Vagina (tissue), 2 donors: Measurements from ENCODE around the gene MRAS.

Experiments
- POLR2A ChIP-seq, 2 donors: fragments of 450-650 bp; IDR thresholded peaks; one replicate each; pipeline ENCODE4 v1.6.1; 2017; ENCODE audit warnings: antibody characterized with exemption in 2 of 2, mild to moderate bottlenecking in 2 of 2, moderate library complexity in 2 of 2
- POLR2AphosphoS5 ChIP-seq, 2 donors: sonication (generic); formaldehyde crosslinking; IDR thresholded peaks; one replicate each; pipeline ENCODE4 v1.9.0; 2017; ENCODE audit warnings: antibody characterized with exemption in 2 of 2, mild to moderate bottlenecking in 2 of 2, low read depth in 1 of 2; ENCODE audit not compliant: insufficient read depth in 1 of 2

DNA sequence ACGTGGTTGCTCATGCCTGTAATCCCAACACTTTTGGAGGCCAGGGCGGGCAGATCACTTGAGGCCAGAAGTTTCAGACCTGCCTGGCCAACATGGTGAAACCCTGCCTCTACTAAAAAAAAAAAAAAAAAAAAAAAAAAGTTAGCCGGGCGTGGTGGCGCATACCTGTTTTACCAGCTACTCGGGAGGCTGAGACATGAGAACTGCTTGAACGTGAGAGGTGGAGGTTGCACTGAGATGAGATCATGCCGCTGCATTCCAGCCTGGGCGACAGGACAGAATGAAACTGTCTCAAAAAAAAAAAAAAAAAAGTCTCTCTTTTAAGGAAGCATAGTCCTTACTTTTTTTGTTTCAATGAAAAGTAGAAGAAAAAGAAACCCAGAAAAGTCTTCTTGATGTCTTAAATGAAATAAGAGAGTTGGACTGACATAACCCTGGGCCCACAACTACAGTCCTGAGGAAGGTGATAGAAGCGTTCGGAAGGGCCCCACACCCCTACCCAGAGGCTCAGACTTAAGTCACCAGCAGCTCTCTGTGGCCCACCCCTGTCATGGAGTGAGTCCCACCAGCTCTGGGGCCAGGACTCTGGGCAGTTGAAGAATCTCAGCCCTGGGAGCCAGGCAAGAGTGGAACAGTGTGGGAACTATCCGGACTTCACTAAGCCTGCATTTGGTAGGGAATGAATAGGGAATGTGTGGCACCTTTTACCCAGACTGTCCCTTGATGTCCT, 21.3 kb upstream of the MRAS start:
- no peak for TF ChIP-seq POLR2AphosphoS5 (IDR thresholded peaks at IDR 0.05; ENCODE audit: insufficient read depth in 1 of 2, low read depth in 1 of 2)
- no peak for TF ChIP-seq POLR2A (IDR thresholded peaks at IDR 0.05)
